Endothelial cell of umbilical vein (primary cell): ENCODE results near the gene SNED1. TPM values are rescaled to one million over a fixed set of nuclear protein-coding genes. Genes with fewer than 3 reads are reported as not detected.

Experiments used
- BruUV-seq: library from RNA; stranded (reverse); fragments of 400-500 nt; replicated peaks from 2 replicates; lab custom pipeline; 2021; lab: Mats Ljungman, UMichigan
- CTCF ChIA-PET: fragments of 300-600, 350-600 bp; sonication (Branson Sonifier 250); formaldehyde crosslinking; loops from one replicate; lab custom pipeline; 2021; ENCODE audit warnings: antibody characterized with exemption, inconsistent platforms; lab: Charles Lee
- POLR2A ChIA-PET: fragments of 300-600, 350-600 bp; sonication (Branson Sonifier 250); formaldehyde crosslinking; loops from one replicate; lab custom pipeline; 2021; ENCODE audit warnings: antibody characterized with exemption, inconsistent platforms; lab: Charles Lee
- DNase-seq: peaks from one replicate; pipeline ENCODE4 v3.0.0-alpha.2; 2011; ENCODE audit warnings: low read depth, low spot score
- FAIRE-seq: peaks from 2 replicates; lab custom pipeline; 2011; peaks lifted over from hg19 to GRCh38; lab: Jason Lieb, UNC
- H2AFZ ChIP-seq: 2 replicates; pipeline ENCODE4 v1.6.0; 2012; ENCODE audit warnings: low read depth, low read length, control low read depth, inconsistent platforms
- H3K27ac ChIP-seq: 2 replicates; pipeline ENCODE4 v1.5.1; 2011; ENCODE audit warnings: low read depth, mild to moderate bottlenecking, control low read depth, low read length, moderate library complexity; ENCODE audit not compliant: insufficient read depth
- H3K27me3 ChIP-seq, 2 experiments: 2 replicates each; pipeline versions ENCODE4 v1.6.0 to v1.6.1; 2011; ENCODE audit warnings: low read length in 2 of 2, mixed read lengths in 1 of 2; ENCODE audit not compliant: control insufficient read depth in 2 of 2, insufficient read depth in 2 of 2
- H3K36me3 ChIP-seq, 2 experiments: 2 replicates in 1 of 2; 3 replicates in 1 of 2; pipeline ENCODE4 v1.5.1; 2011; ENCODE audit warnings: low read length in 2 of 2, mild to moderate bottlenecking in 1 of 2, moderate library complexity in 1 of 2; ENCODE audit not compliant: control insufficient read depth in 2 of 2, insufficient read depth in 2 of 2; ENCODE audit errors: extremely low read depth in 1 of 2
- H3K4me1 ChIP-seq: 3 replicates; pipeline ENCODE4 v1.5.1; 2011; ENCODE audit warnings: mild to moderate bottlenecking, low read length; ENCODE audit not compliant: control insufficient read depth, insufficient read depth; ENCODE audit errors: extremely low read depth
- H3K4me2 ChIP-seq: 2 replicates; pipeline ENCODE4 v1.6.1; 2011; ENCODE audit warnings: low read length, control low read depth, mixed read lengths; ENCODE audit not compliant: insufficient read depth
- H3K4me3 ChIP-seq, 3 experiments: fragments of 200-600 bp in 1 of 3; sonication (generic), shearing (Covaris generic) in 1 of 3; replicated peaks in 1 of 3; 2 replicates each; pipeline ENCODE4 v1.5.1; 2011 to 2016; ENCODE audit warnings: control low read depth in 3 of 3, low read length in 3 of 3, mild to moderate bottlenecking in 2 of 3, inconsistent platforms in 1 of 3, low read depth in 1 of 3, moderate library complexity in 1 of 3; ENCODE audit not compliant: insufficient read depth in 1 of 3
- H3K79me2 ChIP-seq: 2 replicates; pipeline ENCODE4 v1.6.0; 2012; ENCODE audit warnings: low read length, inconsistent platforms; ENCODE audit not compliant: control insufficient read depth, insufficient read depth
- H3K9ac ChIP-seq: replicated peaks from 2 replicates; pipeline ENCODE3; 2011; ENCODE audit warnings: low read length, control low read depth; ENCODE audit not compliant: insufficient read depth; ENCODE audit errors: extremely low read depth
- H3K9me1 ChIP-seq: replicated peaks from 3 replicates; pipeline ENCODE4 v1.6.0; 2011; ENCODE audit warnings: mild to moderate bottlenecking, low read length; ENCODE audit not compliant: control insufficient read depth, insufficient read depth; ENCODE audit errors: extremely low read depth
- H3K9me3 ChIP-seq: replicated peaks from 2 replicates; pipeline ENCODE4 v1.5.1; 2012; ENCODE audit warnings: low read length, inconsistent platforms; ENCODE audit not compliant: control insufficient read depth, insufficient read depth
- H4K20me1 ChIP-seq: replicated peaks from 2 replicates; pipeline ENCODE3; 2011; ENCODE audit warnings: mild to moderate bottlenecking, low read length; ENCODE audit not compliant: control insufficient read depth, insufficient read depth; ENCODE audit errors: extremely low read depth
- EZH2 ChIP-seq: IDR thresholded peaks from 2 replicates; pipeline ENCODE4 v1.6.1; 2012; ENCODE audit warnings: borderline replicate concordance, low read depth, mild to moderate bottlenecking, moderate library complexity, low read length, inconsistent platforms; ENCODE audit not compliant: severe bottlenecking
- FOS ChIP-seq: IDR thresholded peaks from 2 replicates; pipeline ENCODE4 v1.6.1; 2011; ENCODE audit warnings: mild to moderate bottlenecking, low read length, moderate library complexity, borderline replicate concordance; ENCODE audit not compliant: insufficient read depth
- JUN ChIP-seq: IDR thresholded peaks from 2 replicates; pipeline ENCODE4 v1.6.1; 2011; ENCODE audit warnings: borderline replicate concordance, low read depth; ENCODE audit not compliant: insufficient read length, insufficient read depth
- MYC ChIP-seq: IDR thresholded peaks from one replicate; pipeline ENCODE4 v1.6.1; 2011; ENCODE audit warnings: mild to moderate bottlenecking, low read depth, low read length
- POLR2A ChIP-seq: IDR thresholded peaks from 2 replicates; pipeline ENCODE4 v1.6.1; 2012; ENCODE audit warnings: low read depth, mild to moderate bottlenecking, control low read depth, low read length
- POLR2AphosphoS5 ChIP-seq: IDR thresholded peaks from 2 replicates; pipeline ENCODE4 v1.6.1; 2012; ENCODE audit warnings: low read depth, mild to moderate bottlenecking, control low read depth, low read length, moderate library complexity; ENCODE audit not compliant: insufficient read depth
- dilution Hi-C: fragments of 300-500 bp; cut with MboI; formaldehyde crosslinking; loops from one replicate; pipeline ENCODE4 v1.15.0; 2019; ENCODE audit warnings: low sequenced_read_pairs; ENCODE audit not compliant: extremely low pct_ligation_motif_present
- intact Hi-C: fragments of 100-400 bp; cut with micrococcal nuclease; formaldehyde crosslinking; loops from one replicate; pipeline ENCODE4 v1.10.0; 2022
- polyA plus RNA-seq, 4 experiments: library from polyadenylated mRNA; depleted of rRNA in 3 of 4; stranded (reverse) in 3 of 4; unstranded in 1 of 4; fragments of >200 nt; gene quantifications; 2 replicates each; pipeline versions ENCODE4 v1.2.1 to v1.2.3, GENCODE V29; 2011 to 2012; ENCODE audit warnings: missing spikeins in 1 of 4
- total RNA-seq: library from RNA; stranded (reverse); gene quantifications from 2 replicates; pipeline ENCODE4 v1.2.3, GENCODE V29; 2021
- TF ChIP-seq, protein P1 (sequence below): IDR thresholded peaks from 2 replicates; pipeline ENCODE4 v1.6.1; 2011; ENCODE audit not compliant: insufficient read depth, insufficient read length

Gene SNED1
- total and polyA plus RNA-seq, 2 donors (not counting 3 experiments of a cell fraction or from before 2014, with no cell fraction given): 14.1 to 17.2 TPM

DNA sequence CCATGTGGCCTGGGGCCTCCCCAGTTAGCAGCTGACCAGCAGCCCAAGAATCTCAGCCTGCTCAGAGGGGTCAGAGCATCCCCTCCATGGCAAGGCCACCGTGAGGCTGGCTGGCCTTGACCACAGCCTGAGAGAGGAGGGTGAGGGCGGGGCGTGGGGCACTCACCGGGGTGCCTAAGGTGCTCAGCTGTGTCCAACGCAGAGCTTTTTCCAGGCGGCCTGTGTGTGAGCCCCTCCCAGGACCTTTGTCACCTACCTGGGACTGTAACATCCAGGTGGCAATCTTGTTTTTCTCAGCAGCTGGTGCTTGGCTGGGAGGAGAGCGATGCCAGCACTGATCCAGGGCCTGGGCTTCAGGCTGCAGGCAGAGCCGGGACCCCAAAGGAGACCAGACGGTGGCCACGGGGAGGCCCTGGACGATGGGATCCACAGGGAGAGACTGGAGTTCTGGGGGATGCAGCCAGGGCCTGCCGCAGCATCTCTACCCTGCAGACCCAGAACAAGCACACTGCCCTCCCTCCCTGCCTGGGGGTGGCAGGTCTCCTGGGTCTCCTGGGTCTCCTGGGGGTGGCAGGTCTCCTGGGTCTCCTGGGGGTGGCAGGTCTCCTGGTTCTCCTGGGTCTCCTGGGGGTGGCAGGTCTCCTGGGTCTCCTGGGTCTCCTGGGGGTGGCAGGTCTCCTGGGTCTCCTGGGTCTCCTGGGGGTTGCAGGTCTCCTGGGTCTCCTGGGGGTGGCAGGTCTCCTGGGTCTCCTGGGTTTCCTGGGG lies 12.3 kb downstream of the SNED1 start:
- Histone ChIP-seq H3K9me1 (no peaks in the 10 kb centered on the region), H3K27me3 (no peaks in the 10 kb centered on the region), H2AFZ (no peak overlapping the region), H3K36me3 (no peaks in the 10 kb centered on the region), H3K79me2 (peaks cover 10% of the 10 kb centered on the region), H3K9ac (no peak overlapping the region), H3K9me3 (no peaks in the 10 kb centered on the region), H3K4me1 (peaks cover 22% of the 10 kb centered on the region), H3K4me2 (no peak overlapping the region), H4K20me1 (no peaks in the 10 kb centered on the region), H3K4me3 (no peak overlapping the region), H3K27ac (peak overlapping the region; percentile 58)
- intact Hi-C loops: loop anchor here (1.0 kb wide), 2 partner anchors 12 to 19 kb away; partner anchors contain the start of gene SNED1
- FAIRE-seq (no peak), DNase-seq (no peak)
- ChIA-PET CTCF (interaction anchor here (0.9 to 3.5 kb wide), 14 partner anchors 10 to 97 kb away, joined by 3 to 30 read pairs (median 6); no protein-coding TSS in a partner anchor), POLR2A (interaction anchor here (1.2 to 1.6 kb wide), 2 partner anchors 12 to 19 kb away, joined by 3 to 8 read pairs; partner anchors contain the start of gene SNED1)
- no TSS peak for BruUV-seq
- no peak for TF ChIP-seq POLR2AphosphoS5
- TF ChIP-seq POLR2A: no peak
- no peak for TF ChIP-seq EZH2
- dilution Hi-C loops: no loop called here

DNA sequence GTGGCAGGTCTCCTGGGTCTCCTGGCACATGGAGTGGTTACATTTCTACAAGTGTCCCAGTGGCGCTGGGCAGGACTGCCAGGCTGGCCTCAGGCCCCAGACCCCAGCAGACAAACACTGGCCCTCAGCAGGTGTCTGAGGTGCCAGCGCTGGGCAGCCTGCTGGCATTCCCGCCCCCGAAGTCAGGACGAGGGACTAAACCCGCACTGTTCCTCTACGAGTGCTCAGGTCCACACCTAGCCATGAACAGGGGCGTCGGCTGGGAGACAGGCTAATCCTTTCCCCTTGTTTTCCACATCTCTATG lies 12.8 kb downstream of the SNED1 start:
- no peak for DNase-seq
- ChIA-PET POLR2A (no interaction called here), CTCF (interaction anchor here (3.5 kb wide), 1 partner anchor 28 kb away, joined by 30 read pairs; no protein-coding TSS in a partner anchor)
- Histone ChIP-seq H3K27ac (no peak overlapping the region), H3K9me1 (no peaks in the 10 kb centered on the region), H3K36me3 (no peaks in the 10 kb centered on the region), H3K79me2 (peaks cover 9% of the 10 kb centered on the region), H3K4me1 (peaks cover 22% of the 10 kb centered on the region), H3K27me3 (no peaks in the 10 kb centered on the region), H4K20me1 (no peaks in the 10 kb centered on the region), H3K4me3 (no peak overlapping the region), H3K9me3 (no peaks in the 10 kb centered on the region), H3K9ac (no peak overlapping the region), H3K4me2 (no peak overlapping the region), H2AFZ (no peak overlapping the region)
- no TSS peak for BruUV-seq
- no peak for TF ChIP-seq POLR2AphosphoS5
- TF ChIP-seq, protein P1, sequence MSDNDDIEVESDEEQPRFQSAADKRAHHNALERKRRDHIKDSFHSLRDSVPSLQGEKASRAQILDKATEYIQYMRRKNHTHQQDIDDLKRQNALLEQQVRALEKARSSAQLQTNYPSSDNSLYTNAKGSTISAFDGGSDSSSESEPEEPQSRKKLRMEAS: no peak
- no peak for TF ChIP-seq MYC
- no peak for TF ChIP-seq JUN
- no peak for TF ChIP-seq POLR2A
- no peak for TF ChIP-seq FOS
- no peak for FAIRE-seq
- intact Hi-C loops (no loop called here), dilution Hi-C loops (no loop called here)
